T-helper 2 cell treated with Interferon-gamma antibody and Interleukin-4, amounts not matched to agents 5 μg/mL and 100 μg/mL, for 36 hours (primary cell): ENCODE results near the gene KCNQ4.
A peak's percentile ranks its signal among the peaks of the same experiment; 100 is the strongest.

ENCODE experiments used
- DNase-seq: peaks from one replicate; pipeline ENCODE4 v3.0.0; 2021; ENCODE audit warnings: low spot score
- H3K27ac Mint-ChIP-seq: one replicate; pipeline ENCODE4 v1.8.0; 2021; ENCODE audit warnings: mild to moderate bottlenecking, mixed read lengths
- H3K27me3 Mint-ChIP-seq: one replicate; pipeline ENCODE4 v1.8.0; 2021; ENCODE audit warnings: low read depth, mixed read lengths
- H3K36me3 Mint-ChIP-seq: one replicate; pipeline ENCODE4 v1.8.0; 2021; ENCODE audit warnings: low read depth, mixed read lengths
- H3K4me1 Mint-ChIP-seq: one replicate; pipeline ENCODE4 v1.8.0; 2021; ENCODE audit warnings: low read depth, mixed read lengths
- H3K4me3 Mint-ChIP-seq: one replicate; pipeline ENCODE4 v1.8.0; 2022; ENCODE audit warnings: mild to moderate bottlenecking, moderate library complexity, mixed read lengths
- H3K9me3 Mint-ChIP-seq: one replicate; pipeline ENCODE4 v1.8.0; 2021; ENCODE audit warnings: mixed read lengths

The KCNQ4 gene

DNA sequence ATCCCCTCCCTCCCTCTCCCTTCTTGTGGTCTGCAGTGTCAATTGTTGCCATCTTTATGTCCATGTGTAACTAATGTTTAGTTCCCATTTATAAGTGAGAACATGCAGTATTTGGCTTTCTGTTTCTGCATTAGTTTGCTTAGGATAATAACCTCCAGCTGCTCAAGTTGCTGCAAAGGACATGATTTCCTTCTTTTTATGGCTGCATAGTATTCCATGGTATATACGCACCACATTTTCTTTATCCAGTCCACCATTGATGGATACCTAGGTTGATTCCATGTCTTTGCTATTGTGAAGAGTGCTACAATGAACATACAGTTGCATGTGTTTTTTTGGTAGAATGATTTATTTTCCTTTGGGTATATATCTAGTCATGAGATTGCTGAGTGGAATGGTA is 62.3 kb downstream of the KCNQ4 start:
- Mint-ChIP-seq H3K9me3 (no peaks in the 10 kb centered on the region), H3K27me3 (no peaks in the 10 kb centered on the region), H3K27ac (no peak overlapping the region), H3K36me3 (no peaks in the 10 kb centered on the region), H3K4me1 (peaks cover 21% of the 10 kb centered on the region), H3K4me3 (no peak overlapping the region)
- no peak for DNase-seq

DNA sequence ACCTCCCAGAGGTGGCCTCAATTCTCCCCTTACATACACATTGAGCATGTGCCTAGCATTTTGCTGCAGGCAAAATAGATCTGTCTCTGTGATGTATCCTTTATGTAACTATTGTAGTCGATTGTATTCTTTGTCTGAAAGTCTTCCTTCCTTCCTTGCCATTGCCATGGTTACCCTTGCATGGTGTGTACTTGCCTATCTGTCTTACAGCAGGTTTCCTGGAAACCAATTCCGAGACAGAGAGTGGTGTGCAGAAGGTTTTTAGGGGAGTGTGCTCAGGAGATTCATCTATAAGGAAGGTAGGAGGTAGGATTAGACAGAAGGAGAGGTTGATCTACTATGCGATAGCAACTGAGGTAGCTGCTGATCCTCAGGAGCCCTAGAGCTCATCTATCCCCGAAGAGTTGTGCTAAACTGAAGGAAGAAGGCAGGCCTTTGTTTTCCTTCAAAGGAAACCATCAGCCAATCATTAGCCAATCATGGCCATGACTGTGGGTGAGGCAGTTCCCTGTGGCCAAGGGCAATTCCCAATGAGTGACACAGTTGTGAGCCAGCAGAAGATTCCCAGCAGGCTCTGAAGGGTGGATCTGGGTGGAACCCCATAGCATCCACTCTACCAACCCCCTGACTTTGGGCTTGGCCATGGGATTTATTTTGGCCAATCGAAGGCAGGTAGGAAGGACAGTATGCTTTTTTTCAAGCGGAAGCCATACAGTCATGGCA is 63.6 kb downstream of the KCNQ4 start:
- Mint-ChIP-seq H3K4me3 (no peak overlapping the region), H3K27ac (no peak overlapping the region), H3K36me3 (no peaks in the 10 kb centered on the region), H3K4me1 (peaks cover 15% of the 10 kb centered on the region), H3K27me3 (no peaks in the 10 kb centered on the region), H3K9me3 (no peaks in the 10 kb centered on the region)
- DNase-seq: no peak

DNA sequence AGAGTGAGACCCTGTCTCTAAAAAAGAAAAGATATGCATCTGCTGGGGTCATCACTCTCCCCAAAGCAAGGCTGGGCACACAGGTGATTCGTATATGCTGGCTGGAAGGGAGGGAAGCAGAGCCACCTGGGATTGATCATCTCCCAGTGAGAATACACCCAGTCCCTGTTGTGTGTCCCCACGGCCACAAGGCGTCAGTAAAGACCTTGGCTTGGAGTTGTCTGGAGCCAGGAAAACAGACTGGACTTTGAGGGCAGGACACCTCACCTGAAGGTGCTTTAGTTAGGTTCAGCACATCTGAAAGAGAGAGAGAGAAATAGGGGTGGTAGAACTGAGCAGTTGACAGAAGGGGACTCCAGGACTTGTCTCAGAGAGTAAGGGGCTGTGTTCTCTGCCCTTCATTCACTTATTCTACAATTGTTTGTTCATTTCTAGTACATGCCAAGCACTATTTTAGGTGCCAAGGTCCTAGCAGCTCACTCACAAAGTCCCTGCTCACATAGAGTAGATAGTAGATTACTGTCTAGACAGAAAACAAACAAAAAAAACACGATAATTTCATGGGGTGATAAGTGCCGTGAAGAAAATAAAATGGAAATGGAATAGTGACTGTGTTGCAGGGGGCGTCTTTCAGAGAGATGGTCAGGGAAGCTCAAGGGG is 65.1 kb downstream of the KCNQ4 start:
- no peak overlapping the region for H3K4me3 Mint-ChIP-seq
- no peak overlapping the region for H3K27ac Mint-ChIP-seq
- peaks cover 15% of the 10 kb centered on the region for H3K4me1 Mint-ChIP-seq
- peaks cover 3% of the 10 kb centered on the region for H3K27me3 Mint-ChIP-seq
- DNase-seq: no peak
- H3K36me3 Mint-ChIP-seq: no peaks in the 10 kb centered on the region
- no peaks in the 10 kb centered on the region for H3K9me3 Mint-ChIP-seq

DNA sequence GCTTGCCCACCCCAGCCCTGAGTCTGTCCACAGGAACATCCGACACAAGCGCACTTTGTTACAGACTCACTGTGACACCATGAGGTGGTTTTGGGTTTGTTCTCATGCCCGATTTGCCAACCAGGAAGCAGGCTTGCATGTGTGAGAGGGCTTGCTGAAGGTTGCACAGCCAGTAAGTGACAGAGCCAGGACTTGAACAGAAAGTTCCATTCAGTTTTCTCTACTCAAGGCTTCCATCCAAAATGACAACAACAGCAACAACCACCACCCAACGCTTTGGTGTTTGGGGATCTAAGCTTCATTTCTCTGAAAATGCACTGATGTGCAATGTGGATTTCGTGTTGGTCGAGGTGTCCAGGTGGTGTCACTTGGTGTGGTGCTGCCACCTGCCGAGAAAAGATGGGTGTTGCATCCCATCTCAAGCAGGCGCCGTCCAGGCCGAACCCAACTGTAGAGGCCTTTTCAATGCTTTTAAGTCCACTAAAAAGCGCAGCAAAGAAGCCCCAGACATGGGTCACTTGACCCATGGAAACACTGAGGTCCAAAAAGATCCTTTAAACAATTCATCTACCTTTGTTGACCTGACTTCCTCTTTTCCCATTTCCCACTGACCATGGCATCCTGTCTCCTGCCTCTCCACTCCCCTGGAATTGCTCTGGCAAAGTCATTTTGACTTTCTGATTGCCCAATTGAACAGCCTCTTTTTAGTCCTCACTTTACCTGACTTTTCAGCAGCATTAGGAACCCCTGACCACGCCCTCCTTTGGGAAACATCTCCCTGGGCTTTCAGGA is 66.4 kb downstream of the KCNQ4 start:
- H3K27ac Mint-ChIP-seq: peak overlapping the region; percentile 49
- H3K36me3 Mint-ChIP-seq: no peaks in the 10 kb centered on the region
- no peaks in the 10 kb centered on the region for H3K9me3 Mint-ChIP-seq
- peaks cover 12% of the 10 kb centered on the region for H3K4me1 Mint-ChIP-seq
- H3K4me3 Mint-ChIP-seq: peak overlapping the region; percentile 35
- DNase-seq: peak; percentile 65
- peaks cover 3% of the 10 kb centered on the region for H3K27me3 Mint-ChIP-seq

DNA sequence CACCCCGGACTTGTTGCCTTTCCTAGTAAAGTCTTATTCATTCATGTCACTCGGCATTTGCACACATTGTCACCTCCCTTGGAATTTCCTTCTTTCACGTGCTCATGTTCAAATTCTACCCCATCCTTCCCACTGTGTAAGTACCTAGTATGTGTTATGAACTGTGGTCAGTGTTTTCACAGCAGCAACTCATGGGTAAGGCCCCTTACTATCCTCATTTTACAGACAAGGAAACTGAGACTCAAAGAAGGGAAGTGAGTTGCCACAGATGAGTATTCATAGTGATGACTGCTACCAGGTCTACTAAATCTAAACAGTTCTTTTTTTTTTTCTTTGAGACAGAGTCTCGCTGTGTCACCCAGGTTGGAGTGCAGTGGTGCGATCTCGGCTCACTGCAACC is 68.1 kb downstream of the KCNQ4 start:
- DNase-seq: no peak
- Mint-ChIP-seq H3K36me3 (no peaks in the 10 kb centered on the region), H3K27me3 (peaks cover 3% of the 10 kb centered on the region), H3K4me3 (no peak overlapping the region), H3K27ac (no peak overlapping the region), H3K9me3 (no peaks in the 10 kb centered on the region), H3K4me1 (peaks cover 7% of the 10 kb centered on the region)

DNA sequence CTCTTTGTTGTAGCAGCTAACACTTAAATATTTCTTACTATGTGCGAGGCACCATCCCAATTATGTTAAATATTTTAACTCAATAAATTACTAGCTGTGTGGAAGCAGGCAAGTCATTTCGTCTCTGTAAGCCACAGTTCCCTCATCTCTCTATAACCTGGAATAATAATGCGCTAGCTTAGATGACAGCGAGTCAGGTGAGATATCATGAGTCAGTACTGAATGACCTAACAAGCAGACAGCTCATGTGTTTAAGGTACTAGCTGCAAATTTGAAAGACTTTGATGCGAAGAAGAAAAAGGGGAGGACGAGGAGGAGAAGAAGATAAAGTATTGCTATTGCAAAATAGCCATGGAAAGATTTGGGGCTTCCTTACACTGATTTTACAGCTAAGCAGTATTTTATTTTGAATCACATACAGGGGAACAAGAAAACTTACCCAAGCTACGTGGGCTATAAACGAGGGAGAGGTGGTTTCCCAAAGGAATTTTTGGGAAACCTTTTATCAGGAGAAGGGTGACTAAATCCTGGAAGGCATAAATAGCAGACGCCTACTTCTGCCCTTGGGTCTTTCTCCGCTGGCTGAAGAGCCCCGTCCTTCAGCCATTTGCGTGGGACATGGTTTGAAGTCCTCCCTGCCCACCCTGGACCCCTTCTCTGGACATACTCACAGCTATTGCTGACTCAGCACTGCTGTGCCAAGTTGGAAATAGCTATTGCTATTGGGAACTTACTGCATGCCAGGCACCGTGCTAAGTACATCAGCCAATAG is 69.7 kb downstream of the KCNQ4 start:
- Mint-ChIP-seq H3K4me3 (no peak overlapping the region), H3K9me3 (no peaks in the 10 kb centered on the region), H3K27me3 (peaks cover 10% of the 10 kb centered on the region), H3K36me3 (no peaks in the 10 kb centered on the region), H3K4me1 (peaks cover 4% of the 10 kb centered on the region), H3K27ac (no peak overlapping the region)
- DNase-seq: no peak

DNA sequence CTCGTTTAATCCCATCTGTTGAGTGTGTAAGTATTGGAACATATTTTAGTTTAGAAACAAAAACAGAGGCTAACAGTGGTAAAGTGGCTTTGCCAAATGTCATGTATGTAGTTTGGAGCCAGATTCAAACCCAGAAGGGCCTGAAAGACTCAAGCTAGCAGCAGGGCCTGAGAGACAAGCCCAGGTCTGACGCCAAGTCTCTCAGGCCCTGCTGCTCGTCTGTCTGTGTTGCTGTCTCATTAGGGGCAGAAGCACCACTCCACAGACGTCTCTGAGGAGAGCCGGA is 70.2 kb downstream of the KCNQ4 start:
- Mint-ChIP-seq H3K27ac (no peak overlapping the region), H3K9me3 (no peaks in the 10 kb centered on the region)

DNA sequence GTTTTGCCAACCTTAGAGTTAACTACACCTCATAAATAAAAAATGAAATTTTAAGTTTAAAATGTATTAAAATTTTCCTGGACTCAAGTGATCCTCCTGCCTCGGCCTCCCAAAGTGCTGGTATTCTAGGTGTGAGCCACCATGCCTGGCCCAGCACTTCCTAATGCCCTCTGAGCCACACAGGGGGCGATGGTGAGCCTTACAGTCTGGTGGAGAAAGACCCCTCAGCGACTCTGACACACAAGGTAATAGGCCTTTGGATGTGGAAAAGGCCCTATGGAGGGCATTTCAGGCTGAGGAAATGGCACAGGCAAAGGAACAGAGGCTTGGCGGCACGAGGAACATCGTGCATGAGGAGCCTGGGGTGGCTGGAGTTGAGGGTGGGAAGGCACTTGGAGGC is 71.9 kb downstream of the KCNQ4 start:
- no peaks in the 10 kb centered on the region for H3K9me3 Mint-ChIP-seq
- H3K27ac Mint-ChIP-seq: no peak overlapping the region
- peaks cover 32% of the 10 kb centered on the region for H3K27me3 Mint-ChIP-seq
- H3K4me3 Mint-ChIP-seq: no peak overlapping the region
- H3K36me3 Mint-ChIP-seq: no peaks in the 10 kb centered on the region
- DNase-seq: no peak
- no peaks in the 10 kb centered on the region for H3K4me1 Mint-ChIP-seq

More for the DNA sequence above, 70.2 kb downstream of the KCNQ4 start:
- DNase-seq: no peak
- no peak overlapping the region for H3K4me3 Mint-ChIP-seq
- peaks cover 4% of the 10 kb centered on the region for H3K4me1 Mint-ChIP-seq
- H3K36me3 Mint-ChIP-seq: no peaks in the 10 kb centered on the region
- H3K27me3 Mint-ChIP-seq: peaks cover 15% of the 10 kb centered on the region

DNA sequence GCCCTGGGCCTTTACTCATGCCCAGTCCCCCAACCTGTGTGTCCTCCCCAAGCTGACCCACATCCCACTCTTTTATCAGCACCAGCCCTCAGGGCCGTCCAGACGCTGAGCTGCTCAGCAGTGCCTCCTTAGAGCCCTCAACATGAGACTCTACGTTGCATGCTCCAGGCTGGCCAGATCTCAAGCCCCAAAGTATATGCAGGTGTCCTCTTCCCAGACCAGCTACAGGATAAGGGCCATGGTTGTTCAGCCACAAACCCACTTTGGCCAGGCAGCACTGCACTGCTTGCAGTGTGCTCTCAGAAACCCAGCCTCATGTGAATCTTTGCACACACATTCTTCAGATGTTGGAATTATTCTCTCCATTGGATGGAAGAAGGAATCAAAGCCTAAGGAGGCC is 72.5 kb downstream of the KCNQ4 start:
- Mint-ChIP-seq H3K4me3 (no peak overlapping the region), H3K36me3 (peaks cover 4% of the 10 kb centered on the region), H3K27me3 (peaks cover 37% of the 10 kb centered on the region), H3K4me1 (peaks cover 3% of the 10 kb centered on the region), H3K9me3 (no peaks in the 10 kb centered on the region), H3K27ac (no peak overlapping the region)
- DNase-seq: no peak

DNA sequence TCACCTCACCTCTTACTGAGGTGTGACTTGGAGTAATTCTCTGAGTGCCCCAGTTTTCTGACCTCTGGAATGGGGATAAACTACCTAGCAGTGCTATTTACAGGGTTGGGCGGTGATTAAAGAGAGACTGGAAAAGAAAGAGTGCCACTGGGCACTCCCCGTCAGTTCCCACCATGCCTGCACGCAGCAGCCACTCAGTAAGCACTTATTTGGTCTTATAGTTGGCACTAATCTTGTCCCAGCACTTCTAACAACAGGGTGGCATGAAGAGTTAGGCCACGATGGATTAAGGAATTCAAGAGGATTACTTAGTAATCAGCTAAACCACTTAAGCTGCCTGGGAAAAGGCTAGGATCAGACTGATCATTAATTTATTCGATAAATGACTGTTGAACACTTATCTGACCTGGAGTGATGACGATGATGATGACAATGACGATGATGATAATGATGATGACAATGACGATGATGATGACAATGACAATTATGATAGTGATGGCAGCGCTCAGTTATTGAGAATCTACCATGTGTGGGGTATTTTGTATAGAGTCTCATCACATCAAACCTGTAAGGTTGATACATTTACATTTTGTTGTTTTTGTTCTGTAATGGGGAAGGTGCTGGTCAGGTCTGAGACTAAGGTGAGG is 73.2 kb downstream of the KCNQ4 start:
- Mint-ChIP-seq H3K4me1 (peaks cover 3% of the 10 kb centered on the region), H3K27ac (no peak overlapping the region), H3K4me3 (no peak overlapping the region), H3K9me3 (no peaks in the 10 kb centered on the region), H3K36me3 (peaks cover 4% of the 10 kb centered on the region), H3K27me3 (peaks cover 37% of the 10 kb centered on the region)
- DNase-seq: no peak

DNA sequence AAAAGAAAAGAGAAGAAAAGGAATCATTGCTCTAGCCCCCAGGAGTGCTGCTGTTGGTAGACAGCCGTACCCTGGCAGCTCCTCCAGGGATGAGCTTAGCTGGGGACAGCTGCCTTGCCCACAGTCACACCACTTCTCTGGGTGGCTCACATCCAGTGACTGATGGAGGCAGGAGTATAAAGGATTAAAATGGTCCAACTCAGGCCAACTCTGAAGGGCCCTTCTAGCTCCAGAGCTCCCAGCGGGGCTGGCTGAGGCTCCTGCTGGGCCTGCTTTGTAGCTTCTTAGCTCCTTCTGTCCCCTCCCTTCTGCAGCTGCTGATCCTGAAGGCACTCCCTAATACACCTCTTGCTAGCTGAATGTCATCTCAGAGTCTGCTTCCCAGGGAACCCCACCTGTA is 74.2 kb downstream of the KCNQ4 start:
- Mint-ChIP-seq H3K27me3 (peaks cover 37% of the 10 kb centered on the region), H3K4me1 (peaks cover 7% of the 10 kb centered on the region), H3K9me3 (no peaks in the 10 kb centered on the region), H3K27ac (no peak overlapping the region), H3K36me3 (peaks cover 4% of the 10 kb centered on the region), H3K4me3 (no peak overlapping the region)
- no peak for DNase-seq

DNA sequence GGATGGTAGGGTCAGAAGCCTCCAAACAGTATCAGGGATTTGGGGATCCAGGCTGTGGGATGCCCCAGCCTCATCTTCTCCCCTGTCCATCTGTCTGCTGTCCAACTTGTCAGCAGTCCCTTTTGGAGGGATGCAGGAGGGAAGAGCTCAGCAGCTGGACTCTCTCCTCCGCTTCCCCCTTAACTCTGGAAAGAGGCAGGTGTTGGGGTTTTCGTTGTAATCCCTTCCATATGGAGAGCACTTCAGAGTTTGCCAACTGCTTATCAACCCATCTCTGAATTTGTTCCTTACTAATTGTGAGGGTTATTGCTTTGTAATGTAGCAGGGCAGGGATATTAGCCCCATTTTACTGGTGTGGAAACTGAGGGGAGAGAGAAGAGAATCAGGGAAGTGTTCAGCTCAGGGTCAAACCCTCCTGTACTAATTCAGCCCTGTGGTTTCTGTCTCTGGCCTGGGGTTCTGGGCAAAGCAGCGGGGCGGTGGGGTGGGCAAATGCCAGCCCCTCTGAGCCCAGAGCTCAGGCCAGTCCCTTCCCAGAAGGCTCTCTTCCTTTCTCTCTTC is 75.3 kb downstream of the KCNQ4 start:
- Mint-ChIP-seq H3K9me3 (no peaks in the 10 kb centered on the region), H3K27ac (no peak overlapping the region), H3K27me3 (peaks cover 34% of the 10 kb centered on the region), H3K36me3 (peaks cover 4% of the 10 kb centered on the region), H3K4me1 (peaks cover 13% of the 10 kb centered on the region), H3K4me3 (no peak overlapping the region)
- no peak for DNase-seq

DNA sequence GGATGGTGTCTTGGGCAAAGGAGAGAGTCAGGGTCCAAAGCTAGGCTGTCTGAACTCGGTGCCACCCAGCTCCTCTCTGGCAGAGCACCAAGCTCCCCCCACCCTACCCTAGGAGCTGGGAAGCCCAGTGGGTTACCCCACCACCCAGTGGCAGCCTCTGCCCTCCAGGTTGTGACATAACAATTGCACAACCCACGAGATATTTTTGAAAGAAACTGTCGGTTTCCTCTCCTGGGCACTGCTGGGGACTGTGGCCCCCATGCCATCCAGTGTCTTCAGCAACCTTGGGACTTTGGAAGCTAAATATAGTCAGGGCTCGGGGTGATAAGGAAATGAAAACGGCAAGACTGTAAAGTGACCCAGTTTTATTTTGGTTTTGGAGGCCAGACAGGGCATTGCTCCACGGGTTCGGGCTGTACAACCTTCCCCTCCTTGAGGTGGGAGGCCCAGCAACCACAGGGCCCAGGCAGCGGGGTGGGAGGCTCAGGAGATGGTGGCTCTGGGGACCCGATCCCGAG is 77.2 kb downstream of the KCNQ4 start:
- peaks cover 34% of the 10 kb centered on the region for H3K27me3 Mint-ChIP-seq
- H3K27ac Mint-ChIP-seq: peak overlapping the region; percentile 83
- peaks cover 13% of the 10 kb centered on the region for H3K4me1 Mint-ChIP-seq
- peaks cover 4% of the 10 kb centered on the region for H3K36me3 Mint-ChIP-seq
- H3K9me3 Mint-ChIP-seq: no peaks in the 10 kb centered on the region
- DNase-seq: no peak
- H3K4me3 Mint-ChIP-seq: peak overlapping the region; percentile 86
